NCI-H1694 treated with DMSO at 0.1 percent for 48 hours (cell line): ENCODE data around the gene TTLL11.
"Not testable (repeated sequence)": the region's sequence is repeated elsewhere in the genome, so short reads cannot be mapped to it uniquely, and the experiment has no call there.

Experiments
- DNase-seq: peaks from one replicate; lab custom pipeline; 2025; lab: John Stamatoyannopoulos, UW

The TTLL11 gene

DNA sequence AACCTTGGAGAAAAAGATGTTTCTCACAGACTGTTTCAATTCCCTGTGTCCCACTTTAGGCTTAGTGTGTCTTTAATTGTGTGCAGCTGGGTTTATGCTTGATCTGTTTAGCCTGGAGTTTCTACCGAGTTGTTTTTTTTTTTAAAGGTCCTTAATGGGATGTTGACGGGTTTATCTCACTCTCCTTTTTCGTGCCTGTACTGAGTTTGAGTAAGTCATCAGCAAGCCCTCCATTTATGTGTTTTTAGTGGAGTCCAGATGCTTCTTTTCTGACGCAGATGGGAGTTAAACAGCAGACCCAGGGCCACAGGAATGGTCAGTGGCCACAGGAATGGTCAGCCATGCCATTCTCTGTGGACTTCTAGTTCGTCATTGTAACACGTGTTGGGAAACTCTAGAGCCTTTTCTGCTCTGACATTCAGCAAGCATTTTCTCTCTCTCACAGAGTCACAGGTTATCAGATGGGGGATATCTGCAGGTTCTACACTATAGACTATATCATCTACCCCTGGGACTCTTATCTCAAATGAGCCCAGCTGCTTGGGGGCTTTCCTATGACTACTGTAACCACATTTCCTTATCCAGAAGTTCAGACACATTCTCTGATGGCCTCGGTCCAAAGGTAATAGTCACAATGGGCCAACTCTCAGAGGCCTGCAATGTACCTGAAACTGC is 190.5 kb downstream of the TTLL11 start:
- no peak for DNase-seq

DNA sequence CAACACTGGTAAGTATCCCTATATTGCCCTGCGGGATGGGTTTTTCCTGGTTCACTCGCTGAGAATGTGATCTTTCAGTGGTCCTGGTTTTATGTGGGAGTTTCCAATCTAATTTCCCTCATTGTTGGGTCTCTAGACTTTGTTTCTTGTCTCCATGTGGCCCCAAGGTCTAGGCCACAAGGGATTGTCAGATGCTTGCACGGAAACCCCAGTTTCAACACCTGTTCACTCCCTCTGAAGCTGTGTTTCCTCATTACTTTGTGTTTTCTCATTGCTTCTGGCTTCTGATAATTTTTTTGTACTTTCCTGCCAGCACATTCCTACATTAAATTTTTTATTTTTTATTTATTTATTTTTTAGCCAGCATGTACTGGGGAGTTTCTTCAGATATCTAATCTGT is 191.5 kb downstream of the TTLL11 start:
- DNase-seq, result no peak

DNA sequence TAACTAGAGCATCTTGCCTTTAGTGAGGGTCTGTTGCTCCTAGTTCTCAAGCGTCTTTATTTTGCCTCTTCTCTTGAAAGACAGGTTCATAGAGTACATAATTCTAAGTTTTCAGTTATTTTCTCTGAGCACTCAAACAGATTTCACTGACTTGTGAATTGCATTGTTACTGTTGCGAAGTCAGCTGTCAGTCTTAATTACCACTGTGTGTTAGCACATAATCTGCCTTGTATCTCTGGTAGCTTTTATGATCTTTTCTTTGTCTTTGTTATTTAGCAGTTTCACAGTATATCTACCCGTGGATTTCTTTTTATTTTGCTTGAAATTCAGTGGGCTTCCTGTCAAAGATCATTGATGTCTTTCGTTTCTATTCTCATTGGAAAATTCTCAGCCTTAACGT is 192.9 kb downstream of the TTLL11 start:
- no peak for DNase-seq

DNA sequence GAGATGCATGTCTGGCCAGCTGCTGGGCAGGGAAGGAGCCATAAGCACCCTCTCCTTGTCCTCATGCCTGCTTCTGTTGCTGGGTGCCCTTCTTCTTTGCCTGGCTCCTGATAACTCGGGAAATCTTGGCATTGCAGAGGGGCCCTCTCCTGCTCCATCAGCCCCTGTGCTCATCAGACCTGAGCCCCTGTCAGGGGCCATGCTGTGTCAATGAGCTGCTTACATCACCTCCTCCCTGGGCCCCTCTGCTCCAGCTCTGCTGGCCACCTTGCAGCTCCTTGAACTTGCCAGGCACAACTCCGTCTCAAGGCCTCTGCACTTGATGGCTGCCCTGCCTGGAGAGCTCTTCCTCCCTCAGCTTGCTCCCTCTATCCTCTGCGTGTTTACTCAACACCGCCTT is 194.3 kb downstream of the TTLL11 start:
- no peak for DNase-seq

DNA sequence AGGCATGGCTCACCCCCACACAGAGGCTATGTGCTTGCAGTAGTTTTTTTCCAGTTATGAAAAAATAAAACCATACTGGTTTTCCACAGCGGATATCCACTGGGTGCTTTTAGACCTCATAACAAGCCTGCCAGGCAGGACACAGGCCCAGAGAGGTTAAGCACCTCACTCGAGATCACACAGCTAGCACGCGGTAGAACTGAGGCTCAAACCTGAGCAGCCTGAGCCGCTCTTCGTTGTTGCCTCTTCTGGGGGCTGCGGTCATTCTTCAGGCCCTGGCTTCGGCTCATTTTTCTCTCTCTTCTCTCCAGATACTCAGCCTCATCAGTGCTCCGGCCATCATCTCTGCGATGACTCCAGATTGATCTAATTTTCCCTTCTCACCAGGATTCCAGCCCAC is 196.0 kb downstream of the TTLL11 start:
- DNase-seq, result no peak

DNA sequence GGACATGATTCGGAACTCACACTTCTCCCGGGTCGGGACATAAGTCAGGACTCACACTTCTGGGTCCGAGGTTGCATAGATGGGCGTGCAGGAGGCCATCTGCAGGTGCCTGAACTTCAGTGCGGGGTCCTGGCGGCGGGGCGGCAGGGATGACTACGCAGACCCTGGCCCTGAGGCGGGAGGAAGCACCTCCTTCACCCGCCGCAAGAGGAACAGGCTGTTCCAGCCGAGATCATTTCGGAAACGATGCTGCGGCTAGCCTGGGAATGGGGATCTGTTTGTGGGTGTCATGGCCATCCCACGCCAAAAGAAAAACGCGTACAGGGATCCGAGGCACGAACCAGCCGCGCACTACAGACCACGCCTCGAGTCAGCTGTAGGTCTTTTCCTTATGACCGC is 196.6 kb downstream of the TTLL11 start:
- no peak for DNase-seq

DNA sequence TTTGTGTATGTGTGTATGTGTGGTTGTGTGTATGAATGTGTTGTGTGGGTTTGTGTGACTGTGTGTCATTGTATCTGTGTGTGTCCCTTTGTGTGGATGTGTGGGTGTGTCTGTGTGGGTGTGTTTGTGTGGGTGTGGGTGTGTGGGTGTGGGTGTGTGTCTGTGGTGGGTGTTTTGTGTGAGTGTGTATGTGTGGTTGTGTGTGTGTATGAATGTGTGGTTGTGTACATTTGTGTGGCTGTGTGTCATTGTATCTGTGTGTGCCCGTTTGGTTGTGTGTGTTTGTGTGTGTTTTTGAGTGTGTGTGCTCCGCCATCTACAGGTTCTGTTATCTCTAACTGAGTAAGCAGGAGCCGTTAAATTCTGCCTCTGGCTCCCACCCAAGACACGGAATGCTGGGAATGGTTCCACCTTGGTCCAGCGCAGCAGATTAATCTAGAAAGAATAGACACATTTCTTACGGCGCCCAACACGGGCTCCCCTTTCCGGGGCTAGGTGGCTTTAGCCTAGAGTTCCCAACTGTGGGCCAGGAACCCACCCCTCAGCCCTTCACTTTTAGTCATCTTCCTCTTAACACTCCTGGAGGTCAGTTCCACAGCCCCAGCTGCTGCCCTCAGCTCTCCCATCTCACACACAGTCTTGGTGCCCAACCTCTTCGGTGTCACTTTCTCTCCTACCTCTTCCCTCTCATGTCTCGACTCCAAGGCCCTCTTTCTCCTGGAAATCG is 197.1 kb downstream of the TTLL11 start:
- peak; percentile 7 for DNase-seq

DNA sequence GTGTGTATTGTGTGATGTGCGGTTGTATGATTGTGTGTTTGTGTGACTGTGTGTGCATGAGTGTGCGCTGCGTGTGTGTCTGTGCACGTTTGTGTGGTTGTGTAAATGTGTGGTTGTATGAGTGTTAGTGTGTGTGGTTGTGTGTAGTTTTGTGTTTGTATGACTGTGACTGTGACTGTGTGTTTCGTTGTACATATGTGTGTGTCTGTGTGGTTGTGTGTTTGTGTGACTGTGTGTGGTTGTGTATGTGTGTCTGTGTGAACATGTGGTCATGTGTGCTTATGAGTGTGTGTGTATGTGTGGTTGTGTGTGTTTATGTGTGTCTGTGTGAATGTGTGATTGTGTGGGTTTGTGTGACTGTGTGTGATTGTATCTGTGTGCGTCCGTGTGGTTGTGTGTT is 197.8 kb downstream of the TTLL11 start:
- no peak for DNase-seq

DNA sequence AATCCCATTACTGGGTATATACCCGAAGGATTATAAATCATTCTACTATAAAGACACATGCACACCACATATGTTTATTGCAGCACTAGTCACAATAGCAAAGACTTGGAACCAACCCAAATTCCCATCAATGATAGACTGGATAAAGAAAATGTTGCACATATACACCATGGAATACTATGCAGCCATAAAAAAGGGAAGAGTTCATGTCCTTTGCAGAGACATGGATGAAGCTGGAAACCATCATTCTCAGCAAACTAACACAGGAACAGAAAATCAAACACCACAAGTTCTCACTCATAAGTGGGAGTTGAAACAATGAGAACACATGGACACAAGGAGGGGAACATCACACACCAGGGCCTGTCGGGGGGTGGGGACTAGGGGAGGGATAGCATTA is 198.7 kb downstream of the TTLL11 start:
- not testable (repeated sequence) for DNase-seq

DNA sequence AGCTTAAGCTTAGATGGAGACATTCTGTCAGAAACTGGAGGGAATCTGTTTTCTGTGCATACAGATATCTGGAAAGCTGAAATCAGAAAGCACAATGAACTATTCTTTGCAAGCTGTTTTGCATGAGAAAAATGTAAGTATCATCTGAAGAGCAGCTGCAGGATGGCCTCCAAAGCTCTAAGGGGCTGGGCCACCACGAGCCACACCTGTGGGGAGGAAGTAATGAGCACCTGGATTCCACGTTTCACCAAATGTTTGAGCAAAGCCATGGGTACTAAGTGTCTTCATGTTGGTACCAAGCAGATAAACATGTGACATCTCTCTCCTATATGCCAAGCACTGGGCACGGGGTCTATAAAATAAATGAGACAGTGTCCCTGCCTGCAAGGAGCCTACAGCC is 199.3 kb downstream of the TTLL11 start:
- DNase-seq, result no peak

DNA sequence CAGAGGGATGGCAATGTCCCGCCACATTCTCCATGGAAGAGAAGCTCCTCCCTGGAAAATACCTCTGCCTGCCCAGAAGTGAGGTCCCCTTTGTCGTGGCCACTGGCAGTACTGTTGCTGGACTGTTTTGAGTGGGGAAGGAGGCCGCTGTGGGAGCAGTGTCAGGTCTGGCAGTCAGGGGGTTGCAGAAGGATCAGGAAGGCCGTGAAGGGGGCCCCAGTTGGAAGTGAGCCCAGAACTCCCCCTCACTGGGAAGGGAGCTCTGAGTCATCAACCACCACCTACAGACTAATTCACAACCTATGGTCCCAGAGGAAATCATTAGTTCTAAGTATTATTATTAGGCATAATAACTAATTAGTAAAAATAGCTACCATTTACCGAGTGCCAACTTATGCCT is 200.4 kb downstream of the TTLL11 start:
- DNase-seq, result no peak

DNA sequence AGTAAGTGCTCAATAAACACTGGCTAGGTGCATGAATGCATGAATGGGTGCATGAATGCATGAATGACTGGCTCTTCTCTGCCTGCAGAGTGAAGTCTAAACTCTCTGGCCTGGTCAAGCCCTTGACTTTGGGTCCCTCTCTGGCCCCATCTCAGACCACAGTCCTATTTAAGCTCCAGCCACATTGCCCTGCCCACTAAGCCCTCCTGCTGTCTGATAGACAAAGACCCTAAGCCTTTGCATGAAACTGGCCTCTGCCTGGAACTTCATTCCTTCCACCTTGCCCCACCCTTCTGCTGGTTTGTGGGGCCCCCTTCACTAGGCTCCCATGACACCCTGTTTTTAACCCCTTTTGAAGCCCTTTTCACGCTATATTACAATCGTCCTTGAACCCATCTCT is 202.4 kb downstream of the TTLL11 start:
- no peak for DNase-seq

DNA sequence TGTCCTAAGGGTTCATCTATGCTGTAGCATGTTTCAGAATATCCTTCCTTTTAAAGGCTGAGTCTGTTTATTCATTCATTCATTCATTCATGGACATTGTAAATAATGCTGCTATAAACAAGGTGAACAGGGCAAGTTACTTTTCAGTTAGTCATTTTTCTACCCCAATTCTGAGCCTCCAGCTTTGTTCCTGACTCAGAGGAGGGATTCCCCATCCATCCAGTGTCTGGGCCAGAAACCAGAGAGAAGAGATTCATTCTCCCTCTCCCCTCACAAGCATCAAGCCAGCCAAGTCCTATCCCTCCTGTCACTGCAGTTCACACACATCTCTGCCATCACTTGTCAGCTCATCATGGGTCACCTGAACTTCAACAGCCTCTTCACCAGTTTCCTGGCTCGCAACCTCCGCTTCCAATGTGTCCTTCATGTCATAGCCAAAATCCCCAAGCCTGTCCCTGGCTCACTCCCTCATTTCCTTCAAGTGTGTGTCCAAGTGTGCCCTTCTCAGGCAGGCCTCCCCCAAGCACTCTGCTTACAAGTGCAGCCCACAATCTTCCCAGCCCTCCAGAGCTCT is 203.0 kb downstream of the TTLL11 start:
- DNase-seq, result no peak

DNA sequence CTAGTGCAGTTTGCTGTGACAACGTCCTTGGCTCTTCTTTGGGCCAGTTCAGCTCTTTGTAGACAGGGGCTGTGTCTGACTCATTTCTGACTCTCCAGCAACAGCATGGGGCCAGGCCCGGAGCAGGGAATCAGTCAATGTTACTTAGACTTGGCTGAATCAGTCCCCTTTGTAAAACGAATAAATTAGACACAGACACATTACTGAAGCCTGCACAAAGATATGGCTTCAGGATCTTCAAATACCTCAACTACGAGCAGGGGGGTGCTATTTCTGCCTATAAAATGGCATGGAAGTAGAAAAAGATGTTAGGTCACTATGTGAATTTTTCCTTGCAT is 204.7 kb downstream of the TTLL11 start:
- DNase-seq, result no peak

DNA sequence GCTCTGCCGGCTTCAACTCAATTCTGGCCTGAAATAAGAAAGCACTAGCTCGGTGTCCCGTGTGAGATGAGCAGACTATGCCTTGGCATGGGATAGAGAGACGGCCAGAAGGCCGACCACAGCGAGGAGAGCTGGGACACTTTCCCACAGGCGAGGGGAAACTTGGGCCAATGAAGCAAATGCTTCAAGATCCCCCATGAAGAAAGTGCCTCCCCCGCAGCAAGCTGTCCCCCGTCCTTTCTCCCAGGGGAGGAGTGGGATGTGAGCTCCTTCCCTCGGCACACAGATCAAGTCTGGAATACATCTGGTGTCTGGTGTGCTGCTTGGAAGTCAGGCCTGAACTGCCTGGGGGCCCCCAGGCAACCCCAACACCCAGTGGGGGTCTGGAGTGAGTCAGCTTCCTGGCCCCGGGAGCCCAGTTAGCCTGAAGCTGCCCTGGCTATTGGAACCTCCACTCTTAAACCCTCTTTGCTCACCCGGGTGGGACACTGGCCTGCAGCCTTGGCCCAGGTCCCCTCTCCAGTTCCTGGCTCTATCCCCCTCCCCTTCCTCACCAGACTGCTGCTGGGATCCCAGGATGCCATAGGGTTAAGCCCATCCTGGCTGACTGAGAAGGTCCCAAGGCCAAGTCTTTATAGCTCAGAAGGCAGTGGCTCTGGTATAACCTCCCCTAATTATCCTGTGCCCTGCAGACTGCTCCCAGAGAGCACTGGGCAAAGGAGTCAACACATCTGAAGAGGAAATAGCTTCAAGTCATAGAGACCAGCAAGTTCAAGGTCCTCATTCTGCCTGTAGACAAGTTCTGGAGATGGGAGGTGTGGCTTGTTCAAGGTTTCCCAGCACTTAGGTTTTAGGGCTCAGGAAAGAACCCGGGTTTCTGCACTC is 205.3 kb downstream of the TTLL11 start:
- no peak for DNase-seq

DNA sequence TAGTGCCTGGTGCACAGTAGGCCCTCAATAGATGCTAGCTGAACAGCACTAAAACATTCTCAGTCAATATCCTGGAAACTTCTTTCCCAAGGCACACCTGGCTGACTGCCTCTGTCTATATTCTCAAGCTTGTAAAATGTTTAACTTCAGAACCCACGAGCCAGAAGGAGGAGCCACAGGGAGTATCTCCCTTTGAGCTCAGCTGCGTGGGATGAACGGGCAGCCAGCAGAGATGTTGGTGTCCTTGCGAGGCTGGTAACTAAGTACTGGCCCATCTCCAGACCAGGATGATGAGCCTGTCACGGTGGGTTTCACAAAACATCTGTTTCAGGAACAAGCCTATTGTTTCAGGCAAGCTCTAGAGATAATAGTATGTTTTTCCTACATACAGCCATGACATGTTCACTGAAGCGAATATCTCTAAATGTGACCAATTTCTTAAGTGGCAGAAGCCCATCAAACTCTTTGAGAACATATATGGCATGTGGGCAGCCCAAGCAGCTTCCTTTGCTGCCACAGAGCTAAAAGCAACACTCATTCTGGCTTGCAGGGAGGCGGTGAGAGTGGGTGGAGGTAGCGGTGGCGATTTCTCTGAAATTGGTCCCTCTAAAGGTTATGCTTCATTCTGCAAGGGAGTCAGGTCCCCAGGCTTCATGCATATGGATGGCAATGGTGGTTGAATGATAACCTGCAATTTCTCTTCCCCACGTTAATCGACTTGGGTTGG is 206.2 kb downstream of the TTLL11 start:
- DNase-seq, result no peak

DNA sequence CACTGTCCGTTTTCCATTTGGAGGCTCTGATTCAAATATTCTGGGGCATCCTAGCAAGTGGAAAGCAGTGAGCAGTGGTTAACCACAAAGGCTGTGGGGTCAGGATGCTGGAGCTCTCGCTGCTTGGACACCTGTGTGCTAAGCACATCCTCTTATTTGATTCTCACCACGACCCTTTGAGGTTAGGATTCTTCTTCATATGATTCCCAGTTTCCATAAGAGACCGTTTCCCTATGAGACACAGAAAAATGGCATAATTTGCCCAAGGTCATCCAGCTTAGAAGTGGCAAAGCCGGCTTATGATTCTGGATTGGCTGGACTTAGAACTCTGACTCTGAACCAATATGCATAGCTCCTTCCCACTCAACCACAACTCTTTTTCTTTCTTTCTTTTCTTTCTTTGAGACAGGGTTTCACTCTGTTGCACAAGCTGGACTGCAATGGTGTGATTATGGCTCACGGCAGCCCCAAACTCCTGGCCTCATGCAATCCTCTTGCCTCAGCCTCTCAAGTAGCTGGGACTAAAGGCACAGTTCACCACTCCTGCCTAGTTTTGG is 207.7 kb downstream of the TTLL11 start:
- DNase-seq, result no peak

DNA sequence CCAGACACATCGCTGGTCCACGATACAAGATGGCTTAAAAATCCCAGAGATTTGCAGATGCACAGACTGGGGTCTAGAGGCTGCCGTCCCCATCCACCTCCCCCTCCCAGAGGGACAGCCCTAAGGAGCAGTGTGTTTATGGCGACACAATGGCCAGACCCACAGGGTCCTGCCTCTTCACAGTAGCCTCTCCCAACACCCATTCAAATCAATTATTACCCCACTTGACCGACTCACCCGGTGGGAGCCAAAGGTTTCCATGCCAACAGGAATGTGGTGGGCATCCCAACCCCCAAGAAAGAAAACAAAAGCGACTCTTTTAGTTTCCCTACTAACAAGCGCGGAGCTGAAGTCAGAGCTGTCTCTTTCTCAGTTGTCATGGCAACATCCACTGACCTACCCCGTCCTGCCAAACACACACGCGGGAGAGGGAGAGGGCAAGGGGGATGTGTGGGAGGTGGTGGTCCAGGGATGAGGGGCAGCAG is 209.0 kb downstream of the TTLL11 start:
- no peak for DNase-seq

DNA sequence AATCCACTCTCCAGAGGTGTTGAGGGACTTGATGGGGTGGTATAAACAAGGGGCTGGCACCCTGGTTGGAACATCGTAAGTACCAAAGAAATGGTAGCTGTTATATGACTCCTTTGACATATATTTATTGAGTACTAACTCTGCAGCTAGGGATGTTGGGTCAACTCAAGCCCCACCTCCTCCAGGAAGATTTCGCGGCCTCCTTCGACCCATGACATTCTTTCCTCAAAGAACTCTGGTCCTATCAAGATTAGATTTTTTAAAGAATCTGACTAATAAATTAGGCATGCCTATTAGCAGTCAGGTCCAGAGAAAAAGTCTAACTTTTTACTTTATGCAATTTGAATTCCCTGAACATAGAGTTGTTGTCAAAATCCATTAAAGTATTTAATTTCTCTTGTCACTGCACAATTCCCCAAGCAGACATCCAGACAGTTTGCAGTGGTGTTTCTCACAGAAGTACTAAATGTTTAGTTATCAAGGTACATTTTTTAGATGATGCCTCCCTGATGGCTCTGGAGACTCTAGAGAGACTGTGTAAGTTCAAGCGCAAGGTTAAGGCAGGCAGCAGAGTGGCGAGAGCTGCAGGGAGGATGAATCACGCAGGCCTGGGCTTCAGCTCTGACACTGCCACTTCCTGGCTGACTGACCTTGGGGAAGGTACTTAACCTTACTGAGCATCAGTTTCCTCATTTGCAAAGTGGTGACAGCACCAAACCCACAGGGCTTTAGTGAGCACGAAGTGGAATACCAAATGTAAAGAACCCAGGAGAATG is 209.6 kb downstream of the TTLL11 start:
- no peak for DNase-seq

DNA sequence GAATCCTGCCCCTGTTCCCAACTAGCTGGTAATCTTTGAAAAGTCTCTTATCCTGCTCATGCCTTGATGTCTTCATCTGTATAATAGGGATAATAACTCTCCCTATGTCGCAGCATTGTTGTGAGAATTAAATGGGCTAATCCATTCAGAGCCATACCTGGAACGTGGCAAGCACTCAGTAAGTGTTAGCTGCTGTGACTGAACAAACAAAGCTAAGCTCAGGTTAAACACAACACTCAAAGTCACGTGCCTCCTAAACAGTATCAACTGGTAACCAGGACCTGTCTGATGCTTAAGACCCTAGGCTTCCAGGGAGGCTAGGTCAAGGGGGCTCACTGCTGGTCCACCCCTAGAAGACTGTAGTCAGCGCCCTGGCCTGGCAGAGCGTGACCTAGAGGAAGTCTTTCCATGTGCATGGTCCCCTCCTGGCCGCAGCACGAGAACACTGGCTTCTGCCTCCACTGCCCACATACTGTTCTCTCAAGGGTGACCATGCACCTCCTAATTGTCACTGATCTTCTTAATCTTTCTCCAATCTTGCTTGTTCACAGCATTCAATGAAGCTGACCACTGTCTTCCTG is 211.1 kb downstream of the TTLL11 start:
- no peak for DNase-seq
